Activated naive CD8-positive, alpha-beta T cell (primary cell): ENCODE measurements around the gene BUD23.
A peak's percentile ranks its signal among the peaks of the same experiment; 100 is the strongest.
"Not testable (repeated sequence)": the region's sequence is repeated elsewhere in the genome, so short reads cannot be mapped to it uniquely, and the experiment has no call there.

Experiments
- H3K27ac Mint-ChIP-seq: one replicate; pipeline ENCODE4 v1.8.0; 2021; ENCODE audit warnings: mixed read lengths
- H3K27me3 Mint-ChIP-seq: one replicate; pipeline ENCODE4 v1.8.0; 2021; ENCODE audit warnings: mixed read lengths
- H3K36me3 Mint-ChIP-seq: one replicate; pipeline ENCODE4 v1.8.0; 2021; ENCODE audit warnings: mixed read lengths
- H3K4me1 Mint-ChIP-seq: one replicate; pipeline ENCODE4 v1.8.0; 2021; ENCODE audit warnings: low read depth, mixed read lengths
- H3K4me3 Mint-ChIP-seq: one replicate; pipeline ENCODE4 v1.8.0; 2021; ENCODE audit warnings: mild to moderate bottlenecking, mixed read lengths
- H3K9me3 Mint-ChIP-seq: one replicate; pipeline ENCODE4 v1.8.0; 2021; ENCODE audit warnings: low read depth, mixed read lengths

BUD23 gene

GRCh38 chr7:73652541-73652949 lies 30.9 kb upstream of the BUD23 start:
- no peak overlapping the region for H3K27ac Mint-ChIP-seq
- H3K4me1 Mint-ChIP-seq, result peaks cover 7% of the 10 kb centered on the region
- H3K9me3 Mint-ChIP-seq, result no peaks in the 10 kb centered on the region
- no peaks in the 10 kb centered on the region for H3K36me3 Mint-ChIP-seq
- no peak overlapping the region for H3K4me3 Mint-ChIP-seq
- H3K27me3 Mint-ChIP-seq, result peaks cover 25% of the 10 kb centered on the region

GRCh38 chr7:73655309-73655708 lies 28.1 kb upstream of the BUD23 start:
- not testable (repeated sequence) for H3K4me1 Mint-ChIP-seq, H3K9me3 Mint-ChIP-seq, H3K27ac Mint-ChIP-seq, H3K36me3 Mint-ChIP-seq, H3K4me3 Mint-ChIP-seq
- peaks cover 18% of the 10 kb centered on the region for H3K27me3 Mint-ChIP-seq

- Mint-ChIP-seq H3K27me3 (peaks cover 16% of the 10 kb centered on the region), H3K4me3 (no peak overlapping the region), H3K9me3 (peaks cover 5% of the 10 kb centered on the region), H3K4me1 (no peaks in the 10 kb centered on the region), H3K27ac (no peak overlapping the region), H3K36me3 (no peaks in the 10 kb centered on the region)
These were observed 23.4 kb upstream of the BUD23 start for GRCh38 chr7:73659983-73660382.

GRCh38 chr7:73660594-73660993 lies 22.8 kb upstream of the BUD23 start:
- not testable (repeated sequence) for H3K9me3 Mint-ChIP-seq, H3K4me3 Mint-ChIP-seq, H3K36me3 Mint-ChIP-seq, H3K4me1 Mint-ChIP-seq, H3K27ac Mint-ChIP-seq
- H3K27me3 Mint-ChIP-seq, result peaks cover 15% of the 10 kb centered on the region

- H3K4me1 Mint-ChIP-seq, result peaks cover 5% of the 10 kb centered on the region
- peaks cover 5% of the 10 kb centered on the region for H3K9me3 Mint-ChIP-seq
- H3K27me3 Mint-ChIP-seq, result peaks cover 18% of the 10 kb centered on the region
- H3K4me3 Mint-ChIP-seq, result no peak overlapping the region
- no peaks in the 10 kb centered on the region for H3K36me3 Mint-ChIP-seq
- no peak overlapping the region for H3K27ac Mint-ChIP-seq
These were observed 20.4 kb upstream of the BUD23 start for GRCh38 chr7:73663033-73663432.

GRCh38 chr7:73667344-73668102 lies 15.9 kb upstream of the BUD23 start, which contains the start of gene VPS37D:
Gene VPS37D (plus strand): TSS chr7:73667831. CDS start chr7:73667959, 128 bp downstream.
- Mint-ChIP-seq H3K36me3 (no peaks in the 10 kb centered on the region), H3K4me1 (peaks cover 10% of the 10 kb centered on the region), H3K27me3 (peaks cover 16% of the 10 kb centered on the region), H3K27ac (no peak within 1 kb of the TSS), H3K9me3 (peaks cover 5% of the 10 kb centered on the region), H3K4me3 (peak within 1 kb of the TSS; percentile 73)

- Mint-ChIP-seq H3K27ac (no peak overlapping the region), H3K4me1 (peaks cover 10% of the 10 kb centered on the region), H3K4me3 (peak overlapping the region; percentile 70), H3K36me3 (no peaks in the 10 kb centered on the region), H3K9me3 (peaks cover under 1% of the 10 kb centered on the region), H3K27me3 (peaks cover 12% of the 10 kb centered on the region)
These were observed 15.1 kb upstream of the BUD23 start for GRCh38 chr7:73668103-73668885.

- Mint-ChIP-seq H3K27ac (no peak overlapping the region), H3K27me3 (peaks cover 11% of the 10 kb centered on the region), H3K9me3 (no peaks in the 10 kb centered on the region), H3K36me3 (no peaks in the 10 kb centered on the region), H3K4me3 (peak overlapping the region; percentile 70), H3K4me1 (peaks cover 10% of the 10 kb centered on the region)
These were observed 14.5 kb upstream of the BUD23 start for GRCh38 chr7:73668886-73669230.

- peaks cover 9% of the 10 kb centered on the region for H3K27me3 Mint-ChIP-seq
These were observed 14.1 kb upstream of the BUD23 start for GRCh38 chr7:73669288-73669701.

GRCh38 chr7:73669858-73670385 lies 13.5 kb upstream of the BUD23 start:
- Mint-ChIP-seq H3K36me3 (no peaks in the 10 kb centered on the region), H3K4me1 (peaks cover 10% of the 10 kb centered on the region), H3K9me3 (no peaks in the 10 kb centered on the region), H3K27me3 (peaks cover 6% of the 10 kb centered on the region), H3K4me3 (no peak overlapping the region), H3K27ac (no peak overlapping the region)

More at GRCh38 chr7:73669288-73669701, 14.1 kb upstream of the BUD23 start:
- Mint-ChIP-seq H3K4me3 (no peak overlapping the region), H3K36me3 (no peaks in the 10 kb centered on the region), H3K4me1 (peaks cover 10% of the 10 kb centered on the region), H3K27ac (no peak overlapping the region), H3K9me3 (no peaks in the 10 kb centered on the region)

GRCh38 chr7:73671322-73671661 lies 12.1 kb upstream of the BUD23 start:
- no peaks in the 10 kb centered on the region for H3K9me3 Mint-ChIP-seq
- no peaks in the 10 kb centered on the region for H3K27me3 Mint-ChIP-seq
- peaks cover 6% of the 10 kb centered on the region for H3K4me1 Mint-ChIP-seq
- no peak overlapping the region for H3K4me3 Mint-ChIP-seq
- H3K36me3 Mint-ChIP-seq, result no peaks in the 10 kb centered on the region
- H3K27ac Mint-ChIP-seq, result no peak overlapping the region

GRCh38 chr7:73671857-73672445 lies 11.4 kb upstream of the BUD23 start:
- no peak overlapping the region for H3K4me3 Mint-ChIP-seq

GRCh38 chr7:73674468-73675124 lies 8.8 kb upstream of the BUD23 start:
- Mint-ChIP-seq H3K4me1 (peaks cover 2% of the 10 kb centered on the region), H3K9me3 (no peaks in the 10 kb centered on the region), H3K4me3 (no peak overlapping the region), H3K36me3 (peaks cover 5% of the 10 kb centered on the region), H3K27me3 (no peaks in the 10 kb centered on the region), H3K27ac (no peak overlapping the region)

More at GRCh38 chr7:73671857-73672445, 11.4 kb upstream of the BUD23 start:
- Mint-ChIP-seq H3K27ac (no peak overlapping the region), H3K4me1 (peaks cover 6% of the 10 kb centered on the region), H3K27me3 (no peaks in the 10 kb centered on the region), H3K36me3 (no peaks in the 10 kb centered on the region), H3K9me3 (no peaks in the 10 kb centered on the region)

- H3K9me3 Mint-ChIP-seq, H3K27ac Mint-ChIP-seq, H3K27me3 Mint-ChIP-seq, H3K36me3 Mint-ChIP-seq, H3K4me3 Mint-ChIP-seq, H3K4me1 Mint-ChIP-seq: not testable (repeated sequence)
These were observed 7.3 kb upstream of the BUD23 start for GRCh38 chr7:73676062-73676461.

GRCh38 chr7:73678862-73679261 lies 4.5 kb upstream of the BUD23 start:
- Mint-ChIP-seq H3K27me3 (no peaks in the 10 kb centered on the region), H3K27ac (no peak overlapping the region), H3K36me3 (peaks cover 9% of the 10 kb centered on the region), H3K9me3 (no peaks in the 10 kb centered on the region), H3K4me1 (peaks cover 21% of the 10 kb centered on the region), H3K4me3 (no peak overlapping the region)
